PC-3 (cell line): Measurements from ENCODE around the gene CYP19A1.
"Not testable (repeated sequence)": the region's sequence is repeated elsewhere in the genome, so short reads cannot be mapped to it uniquely, and the experiment has no call there.

Experiments used
- CTCF ChIP-seq: fragments of 300-600 bp; sonication (generic); conservative IDR thresholded peaks from 2 replicates; pipeline ENCODE4 v1.5.1; 2017; ENCODE audit warnings: antibody characterized with exemption, low read depth, mild to moderate bottlenecking, low read length
- EZH2 ChIP-seq: fragments of 300-600 bp; sonication (generic); IDR thresholded peaks from one replicate; pipeline ENCODE4 v1.6.1; 2017; ENCODE audit warnings: antibody characterized with exemption, mild to moderate bottlenecking, low read length; ENCODE audit not compliant: unreplicated experiment

- not testable (repeated sequence) for TF ChIP-seq CTCF, EZH2
These were observed 56.2 kb downstream of the CYP19A1 start for GRCh38 chr15:51282241-51282640.
